Measurements from ENCODE around the gene VPS39.

VPS39 gene

DNA sequence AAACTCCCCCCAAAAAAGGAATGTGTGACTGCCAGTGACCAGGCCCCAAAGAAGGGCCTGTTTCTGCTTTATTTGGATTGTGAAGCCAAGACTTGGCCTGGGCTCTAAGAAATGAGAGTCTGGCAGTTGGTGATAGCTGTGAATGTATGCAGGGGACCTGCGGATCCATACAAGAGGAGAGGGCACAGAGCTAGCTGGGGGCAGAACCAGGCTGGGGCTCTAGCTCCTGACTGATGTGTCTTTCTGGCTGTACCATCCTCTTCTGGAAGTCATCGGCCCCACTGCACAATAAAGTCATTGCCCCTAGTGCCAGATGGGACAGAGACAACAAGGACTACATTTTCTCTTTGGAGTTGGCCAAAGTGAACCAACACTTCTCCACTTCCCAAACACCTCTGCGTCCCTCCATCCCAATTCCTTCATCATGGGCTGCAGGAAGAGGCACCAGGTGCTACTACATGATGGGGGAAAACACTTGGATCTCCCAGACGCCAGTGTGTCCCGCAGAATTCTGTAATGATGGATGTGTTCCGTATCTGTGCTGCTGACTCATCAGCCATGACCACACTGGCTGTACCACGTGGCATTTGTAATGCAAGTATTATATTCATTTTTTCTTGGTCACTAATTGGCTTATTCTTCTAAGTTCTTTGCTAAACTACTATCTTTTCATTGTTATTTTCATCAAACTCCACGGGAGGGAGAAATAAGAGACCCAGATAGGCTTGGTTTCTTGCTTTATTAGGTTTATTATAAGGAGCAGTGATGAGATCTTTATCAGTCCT is 49.9 kb downstream of the VPS39 start:
- no peak for DNase-seq

DNA sequence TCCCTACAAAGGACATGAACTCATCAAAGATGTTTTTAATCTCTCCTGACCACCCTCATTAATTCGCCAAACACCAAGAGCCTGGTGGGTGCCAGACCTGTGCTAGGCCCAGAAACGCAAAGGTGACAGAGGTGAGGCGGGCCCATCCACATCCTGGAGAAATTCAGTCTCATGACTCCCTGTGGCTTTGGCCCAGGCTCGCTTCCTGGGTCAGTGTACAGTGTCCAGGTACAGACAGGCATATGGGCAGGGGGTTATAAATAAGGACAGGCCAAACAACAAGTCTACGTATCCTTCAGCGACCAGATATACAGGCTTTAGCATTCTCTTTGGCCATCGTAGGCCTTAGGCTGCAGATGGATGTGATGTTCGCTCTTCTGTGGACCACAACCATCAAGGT is 50.7 kb downstream of the VPS39 start:
- DNase-seq, result no peak

DNA sequence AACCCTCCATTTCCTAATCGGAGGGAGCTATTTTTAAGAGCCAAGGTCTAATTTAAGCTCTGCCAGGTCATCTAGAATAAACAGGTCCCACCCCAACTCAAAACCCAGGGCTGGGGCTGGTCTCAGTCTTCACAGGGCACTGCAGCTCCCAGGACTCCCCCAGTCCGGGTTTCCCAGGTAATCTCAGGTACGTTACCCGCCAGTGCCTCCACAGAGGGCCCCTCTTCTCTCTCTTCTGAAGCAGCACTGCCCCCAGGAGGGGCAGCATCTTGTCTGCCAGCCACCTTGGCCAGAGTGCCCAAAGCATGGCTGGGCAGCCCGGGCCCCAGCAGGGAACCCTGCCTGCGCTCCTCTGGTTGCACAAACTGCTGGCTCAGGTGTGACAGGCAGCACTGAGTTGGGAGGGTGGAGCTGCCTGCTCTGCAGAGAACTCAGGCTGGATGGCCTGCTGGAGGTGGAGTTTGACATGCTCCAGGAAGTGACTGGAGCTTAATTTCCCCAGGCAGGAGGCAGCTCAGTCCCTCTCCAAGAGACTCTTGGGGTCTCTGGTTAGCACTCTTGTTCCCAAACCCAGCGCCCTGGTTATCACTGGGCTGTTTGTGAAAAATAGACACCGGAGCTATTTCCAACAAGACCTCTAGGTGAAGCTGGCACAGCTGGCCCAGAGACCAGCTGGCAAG is 51.7 kb downstream of the VPS39 start, which contains the start of gene PLA2G4F:
Gene PLA2G4F, minus strand, starts transcription at position 394 of the 680 bp plus-strand sequence. Its CDS starts 87 bp downstream, at position 307.
- DNase-seq, result no peak

DNA sequence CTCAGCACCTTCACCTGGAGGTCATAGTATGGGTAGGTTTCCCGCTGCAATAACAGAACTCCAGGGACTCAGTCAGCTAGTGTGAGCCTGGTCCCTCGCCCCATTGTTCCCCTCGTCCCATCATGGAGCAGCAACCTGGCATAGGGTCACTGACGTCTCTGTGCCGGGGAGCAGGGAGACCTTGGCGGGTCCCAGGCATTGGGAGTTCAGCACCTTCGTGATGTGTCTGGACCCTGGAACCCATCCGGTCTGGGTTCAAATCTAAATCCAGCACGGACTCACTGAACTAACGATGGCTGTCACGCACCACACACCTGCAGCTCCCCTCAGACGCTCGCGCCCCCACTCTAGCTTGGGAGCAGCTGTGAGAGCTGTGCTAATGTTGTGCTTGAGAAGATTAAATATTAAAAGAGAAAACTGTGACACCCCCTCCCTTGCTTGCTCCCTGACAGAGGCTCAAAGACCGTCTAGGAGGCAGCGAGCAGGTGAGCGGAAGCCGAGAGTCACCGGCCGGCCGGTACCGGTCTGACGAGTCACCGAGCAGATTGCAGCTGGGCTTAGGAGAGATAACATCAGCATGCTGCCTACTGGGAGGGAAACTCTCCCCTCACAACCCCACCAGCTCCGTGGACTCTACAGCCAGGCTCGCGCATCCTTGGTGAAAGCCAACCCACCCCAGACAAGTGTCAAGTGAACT is 52.4 kb downstream of the VPS39 start:
- no peak for DNase-seq

DNA sequence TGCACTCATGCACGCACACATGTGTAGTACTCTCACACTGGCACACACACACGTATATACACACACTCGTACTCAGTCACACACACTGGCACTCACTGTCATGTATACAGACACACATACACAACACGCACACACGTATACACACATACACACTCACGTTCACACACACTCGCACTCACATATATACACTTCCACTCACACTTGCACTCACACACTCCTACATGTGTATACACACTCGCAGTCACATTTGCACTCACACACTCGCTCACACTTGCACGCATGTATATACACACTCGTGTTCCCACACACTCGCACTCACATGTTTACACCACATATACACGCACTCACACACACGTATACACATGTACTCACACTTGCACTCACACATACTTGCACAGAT is 53.1 kb downstream of the VPS39 start:
- no peak for DNase-seq

- no peak for DNase-seq
These were observed 53.7 kb downstream of the VPS39 start for GRCh38 chr15:42154212-42154941.

GRCh38 chr15:42153874-42154211 is 54.3 kb downstream of the VPS39 start:
- DNase-seq, result no peak

DNA sequence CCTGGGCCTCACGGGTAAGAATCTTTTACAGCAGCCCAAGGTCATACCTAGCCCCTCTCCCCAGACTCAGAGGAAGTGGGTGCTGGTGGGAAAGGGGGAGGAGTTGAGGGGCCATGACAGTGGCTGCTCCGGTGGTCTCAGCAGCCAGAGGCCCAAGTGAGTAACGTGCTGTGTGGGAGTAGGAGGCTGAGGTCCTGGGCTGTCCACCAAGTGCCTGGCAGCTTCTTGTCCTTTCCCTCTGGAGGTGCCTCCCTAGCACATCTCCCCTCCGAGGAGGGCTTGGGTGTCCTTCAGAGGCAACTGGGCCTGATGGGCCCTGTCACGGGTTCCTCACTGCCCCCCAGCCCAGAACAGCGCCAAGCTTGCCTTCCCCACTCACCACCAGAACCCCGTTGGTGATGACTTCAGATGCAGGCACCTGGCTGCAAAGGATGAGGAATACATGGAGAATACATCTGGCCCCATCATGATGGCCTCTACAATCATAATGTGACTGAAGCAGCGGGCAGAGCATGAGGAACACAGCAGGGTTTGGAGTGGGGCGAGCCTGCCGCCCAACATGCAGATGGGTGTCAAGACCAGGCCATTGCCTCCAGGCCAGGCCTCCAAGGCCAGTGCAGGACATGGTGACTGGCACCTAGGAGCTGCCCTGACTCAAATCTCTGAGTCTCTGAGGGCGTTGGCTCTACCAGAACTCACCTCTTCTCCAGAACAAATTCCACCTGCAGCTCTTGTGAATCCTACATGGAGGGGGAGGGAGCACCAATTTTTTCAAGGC is 55.0 kb downstream of the VPS39 start:
- no peak for DNase-seq

DNA sequence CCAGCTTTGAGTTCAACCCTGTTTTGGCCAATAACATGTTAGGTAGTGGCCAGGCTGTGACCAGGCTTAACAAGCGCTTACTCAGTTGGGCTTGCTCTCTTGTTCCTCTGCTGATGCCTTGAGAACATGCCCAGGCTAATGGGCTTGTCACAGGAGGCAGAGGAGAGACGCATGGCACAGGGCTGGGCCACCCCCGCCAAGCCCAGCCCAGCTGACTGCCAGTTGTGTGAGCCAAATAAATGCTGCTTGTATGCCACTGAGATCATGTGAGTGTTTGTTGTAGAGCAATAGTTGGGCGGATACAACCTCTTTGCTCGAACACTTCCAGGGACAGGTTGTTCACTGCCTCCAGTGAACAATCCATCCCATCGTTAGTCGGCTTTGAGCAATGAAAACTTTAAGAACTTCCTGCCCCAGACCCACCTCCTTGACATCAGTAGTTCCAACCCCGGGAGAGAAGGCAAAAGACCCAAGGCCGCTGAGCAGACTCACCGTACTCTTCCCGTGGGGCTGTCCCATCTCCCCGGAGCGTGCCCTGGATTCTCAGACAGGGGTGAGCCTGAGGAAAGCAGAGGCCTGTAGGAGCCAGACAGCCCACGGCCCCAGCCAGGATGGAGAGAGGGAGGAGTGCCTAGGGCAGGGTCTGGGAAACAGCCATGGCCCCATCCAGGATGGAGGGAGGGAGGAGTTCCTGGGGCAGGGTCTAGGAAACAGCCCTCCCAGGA is 55.7 kb downstream of the VPS39 start:
- DNase-seq, result no peak

- DNase-seq, result peak; percentile 52
These were observed 56.4 kb downstream of the VPS39 start for GRCh38 chr15:42151736-42152135.

DNA sequence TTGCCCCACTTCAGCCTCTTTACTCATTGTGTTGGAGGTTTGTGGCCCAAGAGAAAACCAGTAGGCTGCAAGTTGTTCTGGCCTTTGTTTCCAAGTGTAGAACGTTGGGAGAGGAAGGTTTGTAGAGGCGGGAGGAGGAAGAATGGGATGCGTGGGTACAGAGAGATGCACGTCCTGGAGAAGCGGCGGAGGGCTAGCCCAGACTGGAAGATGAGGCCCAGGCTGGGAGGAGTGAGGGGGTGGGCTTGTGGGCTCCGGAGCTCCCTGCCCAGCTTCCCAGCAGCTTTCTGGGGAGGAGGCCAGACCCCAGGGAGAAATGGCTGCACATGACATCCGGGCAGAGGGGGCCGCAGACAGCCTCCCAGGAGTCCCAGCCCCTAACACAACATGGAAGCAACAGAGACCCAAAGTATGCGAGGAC is 57.0 kb downstream of the VPS39 start:
- DNase-seq, result no peak

DNA sequence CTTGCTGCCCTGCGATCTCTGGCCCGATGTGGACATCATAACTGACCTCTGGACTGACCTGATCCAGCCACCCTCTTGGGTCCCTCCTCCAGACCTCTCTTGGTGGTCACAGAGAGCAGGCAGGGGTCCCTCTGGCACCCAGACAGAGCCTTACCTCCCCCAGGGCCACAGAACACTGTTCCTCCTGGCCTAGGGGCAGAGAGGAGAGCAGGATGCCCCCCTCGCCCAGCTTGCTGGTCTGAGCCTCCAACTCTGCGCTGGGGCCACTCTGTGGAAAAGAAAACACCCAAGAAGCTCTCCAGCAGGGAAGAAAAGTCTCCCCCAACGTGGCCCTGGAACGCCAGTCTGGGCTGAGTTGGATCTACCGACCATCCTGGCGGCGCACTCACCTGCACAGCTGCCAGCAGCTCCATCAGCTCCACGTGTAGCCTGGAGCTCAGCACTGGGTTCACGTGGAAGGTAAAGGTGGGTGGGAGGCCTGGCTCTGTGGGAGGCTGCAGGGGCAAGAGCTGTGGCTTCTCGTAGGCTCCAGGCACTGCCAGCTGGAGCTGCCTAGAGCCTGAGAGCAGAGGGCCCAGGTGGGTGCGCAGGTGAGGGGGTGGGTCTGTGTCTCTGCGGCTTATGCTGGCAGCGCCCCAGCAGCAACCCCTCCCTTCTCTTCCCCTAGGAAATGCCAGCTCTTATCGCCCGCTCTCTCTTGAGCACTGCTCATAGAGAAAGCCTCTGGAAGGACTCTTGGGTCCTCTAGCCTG is 57.7 kb downstream of the VPS39 start:
- DNase-seq, result no peak

GRCh38 chr15:42149493-42150218 is 58.4 kb downstream of the VPS39 start:
- DNase-seq, result no peak

DNA sequence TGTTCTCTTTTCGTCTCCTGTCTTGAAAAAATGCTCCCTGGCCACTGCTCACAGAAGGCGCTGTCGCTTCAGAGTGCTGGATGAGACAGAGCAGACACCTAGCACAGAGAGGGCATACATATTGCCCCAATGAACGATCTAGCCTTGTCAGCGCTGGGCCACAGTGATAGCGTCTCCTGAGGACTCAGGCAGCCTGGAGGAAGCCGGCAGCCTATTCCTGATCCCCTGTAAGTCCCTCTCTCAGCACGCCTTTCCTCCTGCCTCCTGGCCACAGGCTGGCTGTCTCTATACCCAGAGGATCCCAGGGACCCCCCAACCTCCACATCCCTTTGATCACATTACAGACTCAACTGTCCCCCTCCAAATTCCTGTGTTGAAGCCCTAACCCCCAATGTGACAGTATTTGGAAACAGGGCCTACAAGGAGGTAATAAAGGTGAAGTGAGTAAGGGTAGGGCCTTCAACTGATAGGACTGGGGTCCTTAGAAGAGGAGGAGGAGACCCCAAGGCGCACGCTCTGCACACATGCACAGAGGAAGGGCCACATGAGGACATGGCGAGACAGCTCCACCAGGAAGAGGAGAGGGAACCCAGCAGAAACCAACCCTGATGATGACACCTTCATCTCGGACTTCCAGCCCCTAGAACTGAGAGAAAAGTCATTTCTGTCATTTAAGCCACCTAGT is 59.2 kb downstream of the VPS39 start:
- no peak for DNase-seq

DNA sequence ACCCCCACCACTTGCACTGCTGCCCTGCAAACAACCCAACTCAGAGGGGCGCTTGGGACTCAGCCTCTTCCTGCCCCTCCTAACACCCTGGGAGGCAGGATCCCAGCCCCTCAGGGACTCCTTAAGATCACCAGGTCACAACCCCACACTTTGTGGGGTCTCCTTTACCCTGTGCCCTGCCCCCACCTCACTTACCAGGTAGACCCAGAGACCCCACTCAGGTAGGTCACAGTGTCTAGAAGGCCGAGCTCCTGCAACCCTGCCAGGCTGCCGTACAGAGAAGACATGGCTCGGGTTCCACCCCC is 60.7 kb downstream of the VPS39 start:
- no peak for DNase-seq

DNA sequence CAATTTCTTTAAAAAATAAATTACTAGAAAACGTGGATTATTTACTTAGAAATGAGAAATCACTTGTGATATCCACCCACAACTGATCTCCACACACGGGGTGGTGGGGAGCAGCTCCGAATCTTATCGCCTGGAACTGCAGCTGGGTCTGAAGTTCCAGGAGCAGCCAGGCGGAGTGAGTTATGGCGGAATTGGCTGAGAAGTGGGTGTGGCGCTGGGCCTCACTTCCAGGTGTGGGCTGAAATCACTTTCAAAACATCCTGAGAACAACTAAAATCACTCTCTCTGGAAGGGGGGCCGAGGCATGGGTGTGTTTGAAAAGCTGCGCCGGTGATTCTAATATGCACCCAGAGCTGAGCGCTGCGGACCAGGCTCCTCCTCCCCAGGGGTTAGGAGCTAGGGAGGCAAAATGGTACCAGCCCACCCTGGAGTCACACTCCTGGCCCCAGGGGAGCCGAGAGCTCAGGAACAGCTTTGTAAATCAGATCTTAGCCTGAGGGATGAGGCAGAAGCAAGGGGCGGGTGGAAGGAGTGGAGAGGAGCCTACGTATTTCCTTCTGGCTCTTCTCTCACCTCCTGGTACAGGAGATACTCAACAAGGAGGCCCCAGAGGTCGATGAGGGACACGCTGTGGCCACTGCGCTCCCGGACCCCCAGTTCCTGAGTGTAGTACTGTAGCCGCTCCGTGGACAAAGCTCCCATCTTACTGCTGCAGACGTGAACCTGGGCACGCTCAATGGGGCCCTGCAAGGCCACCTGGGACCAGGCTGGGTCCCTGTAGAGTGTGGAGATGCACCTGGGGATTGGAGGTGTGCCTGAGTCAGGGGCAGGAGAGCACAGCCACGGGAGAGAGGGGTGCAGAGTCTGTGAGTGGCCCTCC is 61.3 kb downstream of the VPS39 start:
- DNase-seq, result no peak

- no peak for DNase-seq
These were observed 62.3 kb downstream of the VPS39 start for GRCh38 chr15:42145546-42146455.
